AG04449 (cell line): ENCODE measurements around the gene CCDC169.

Source experiments
- CTCF ChIA-PET: fragments of 350-600 bp; formaldehyde crosslinking; extraction: SDS; loops from one replicate; lab custom pipeline; 2021; ENCODE audit warnings: antibody characterized with exemption; lab: Yijun Ruan, JAX
- POLR2A ChIA-PET: fragments of 400-600, 350-600 bp; formaldehyde crosslinking; extraction: SDS; loops from one replicate; lab custom pipeline; 2020; ENCODE audit warnings: antibody characterized with exemption, inconsistent platforms; lab: Yijun Ruan, JAX
- DNase-seq: peaks from one replicate; pipeline ENCODE4 v3.0.0-alpha.2; 2010; ENCODE audit warnings: low read depth, low spot score
- H3K4me3 ChIP-seq: 2 replicates; pipeline ENCODE4 v1.5.1; 2011; ENCODE audit warnings: low read depth, mild to moderate bottlenecking, control low read depth, low read length
- TF ChIP-seq, protein P1 (sequence below): IDR thresholded peaks from one replicate; pipeline ENCODE4 v1.5.1; 2011; ENCODE audit warnings: mild to moderate bottlenecking, moderate library complexity, low read length, control low read depth, inconsistent platforms; ENCODE audit not compliant: insufficient read depth; ENCODE audit errors: missing control alignments

CCDC169 gene

DNA sequence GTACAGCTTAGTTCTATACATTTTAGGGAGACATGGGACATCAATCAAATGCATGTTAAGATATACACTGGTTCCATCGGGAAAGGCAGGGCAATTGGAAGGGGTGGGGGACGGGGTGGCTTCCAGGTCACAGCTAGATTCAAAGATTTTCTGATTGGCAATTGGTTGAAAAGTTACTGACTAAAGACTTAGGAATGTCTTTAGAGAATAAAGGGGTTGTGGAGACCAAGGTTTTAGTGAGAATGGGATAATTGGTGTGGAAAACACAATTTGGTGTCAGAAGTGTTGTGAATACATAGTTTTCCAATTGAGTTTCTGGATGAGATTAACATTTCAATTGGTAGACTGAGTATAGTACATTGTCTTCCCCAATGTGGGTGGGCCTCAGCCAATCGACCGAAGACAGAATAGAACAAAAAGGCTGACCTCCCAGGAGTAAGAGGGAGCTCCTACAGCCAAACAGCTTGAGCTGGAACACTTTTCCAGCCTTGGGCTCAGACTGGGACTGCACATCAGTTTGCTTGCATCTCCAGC lies 988 bp upstream of the CCDC169 start:
- H3K4me3 ChIP-seq: no peak overlapping the region
- ChIA-PET CTCF (interaction anchor here (1.1 to 8.6 kb wide), 8 partner anchors 16 to 438 kb away, joined by 3 to 66 read pairs (median 5); no protein-coding TSS in a partner anchor), POLR2A (interaction anchor here (1.0 kb wide), 1 partner anchor 25 kb away, joined by 3 read pairs; no protein-coding TSS in a partner anchor)
- DNase-seq: no peak
- TF ChIP-seq, protein P1, sequence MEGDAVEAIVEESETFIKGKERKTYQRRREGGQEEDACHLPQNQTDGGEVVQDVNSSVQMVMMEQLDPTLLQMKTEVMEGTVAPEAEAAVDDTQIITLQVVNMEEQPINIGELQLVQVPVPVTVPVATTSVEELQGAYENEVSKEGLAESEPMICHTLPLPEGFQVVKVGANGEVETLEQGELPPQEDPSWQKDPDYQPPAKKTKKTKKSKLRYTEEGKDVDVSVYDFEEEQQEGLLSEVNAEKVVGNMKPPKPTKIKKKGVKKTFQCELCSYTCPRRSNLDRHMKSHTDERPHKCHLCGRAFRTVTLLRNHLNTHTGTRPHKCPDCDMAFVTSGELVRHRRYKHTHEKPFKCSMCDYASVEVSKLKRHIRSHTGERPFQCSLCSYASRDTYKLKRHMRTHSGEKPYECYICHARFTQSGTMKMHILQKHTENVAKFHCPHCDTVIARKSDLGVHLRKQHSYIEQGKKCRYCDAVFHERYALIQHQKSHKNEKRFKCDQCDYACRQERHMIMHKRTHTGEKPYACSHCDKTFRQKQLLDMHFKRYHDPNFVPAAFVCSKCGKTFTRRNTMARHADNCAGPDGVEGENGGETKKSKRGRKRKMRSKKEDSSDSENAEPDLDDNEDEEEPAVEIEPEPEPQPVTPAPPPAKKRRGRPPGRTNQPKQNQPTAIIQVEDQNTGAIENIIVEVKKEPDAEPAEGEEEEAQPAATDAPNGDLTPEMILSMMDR: no peak

DNA sequence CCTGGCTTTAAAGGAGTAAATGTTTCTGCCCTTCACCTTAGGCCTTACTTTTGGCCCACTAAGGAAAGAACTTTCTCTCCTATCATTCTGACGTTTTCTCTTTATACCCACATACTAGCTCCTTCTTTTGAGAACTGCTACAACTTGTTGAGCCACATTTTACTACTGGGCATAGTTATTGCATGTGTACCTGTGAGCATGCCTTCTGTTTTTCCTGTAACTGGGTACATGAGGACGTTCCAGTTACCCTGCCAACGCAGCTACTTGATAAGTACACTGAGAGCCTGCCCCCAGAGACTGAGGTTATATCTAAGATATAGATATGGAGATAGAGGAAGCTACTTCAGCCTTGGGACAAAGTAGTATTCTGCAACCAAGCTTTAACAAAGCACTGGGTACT lies 3.5 kb downstream of the CCDC169 start:
- H3K4me3 ChIP-seq: no peak overlapping the region
- TF ChIP-seq, protein P1: no peak
- POLR2A ChIA-PET: no interaction called here
- CTCF ChIA-PET: interaction anchor here (1.4 to 8.6 kb wide), 2 partner anchors 12 to 101 kb away, joined by 4 to 66 read pairs; no protein-coding TSS in a partner anchor
- no peak for DNase-seq

DNA sequence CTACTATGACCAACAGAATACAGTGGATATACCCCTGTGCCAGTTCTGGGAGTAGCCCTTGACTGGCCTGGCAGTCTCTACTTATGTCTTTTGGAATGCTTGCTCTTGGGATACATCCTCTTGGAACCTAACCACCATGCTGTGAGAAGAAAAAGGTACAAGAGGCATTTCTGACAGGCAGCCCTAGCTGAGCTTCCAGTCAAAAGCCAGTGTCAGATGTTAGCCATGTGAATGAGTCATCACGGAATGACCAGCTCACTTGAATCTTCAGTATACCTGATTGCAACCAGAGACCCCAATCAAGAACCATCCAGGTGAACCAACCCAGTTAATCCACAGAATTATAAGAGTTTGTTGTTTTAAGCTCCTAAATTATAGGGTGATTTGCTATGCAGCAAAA lies 4.1 kb downstream of the CCDC169 start:
- ChIA-PET CTCF (interaction anchor here (1.4 to 8.6 kb wide), 2 partner anchors 11 to 102 kb away, joined by 4 to 66 read pairs; no protein-coding TSS in a partner anchor), POLR2A (no interaction called here)
- TF ChIP-seq, protein P1: no peak
- no peak for DNase-seq
- no peak overlapping the region for H3K4me3 ChIP-seq

DNA sequence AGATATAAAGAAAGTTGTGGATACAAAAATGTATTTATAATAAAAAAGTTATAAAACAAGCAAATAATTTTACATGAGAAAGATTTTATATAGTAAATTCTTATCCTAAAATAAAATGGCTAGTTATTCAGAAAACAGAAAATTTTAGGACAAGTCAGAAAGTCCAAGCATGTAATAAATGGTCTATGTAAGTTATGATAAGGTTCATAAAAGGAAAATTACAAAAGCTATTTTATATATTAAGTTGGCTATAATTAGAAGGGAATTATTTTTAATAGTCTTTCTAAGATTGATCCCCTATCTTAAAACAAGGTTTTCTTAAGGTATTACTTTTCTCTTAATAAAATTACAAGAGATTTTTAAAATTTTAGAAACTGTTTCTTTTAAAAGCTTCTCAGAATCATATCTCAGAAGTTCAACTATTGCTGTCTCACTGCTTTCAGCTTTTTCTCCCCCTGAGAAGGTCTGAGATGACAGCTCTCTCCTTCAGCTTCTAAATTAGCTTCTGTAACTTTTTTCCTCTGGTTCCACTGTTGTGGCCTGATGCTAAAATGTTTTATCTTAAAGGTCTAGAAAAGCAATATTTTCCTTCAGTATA lies 8.7 kb downstream of the CCDC169 start:
- no peak for DNase-seq
- CTCF ChIA-PET: interaction anchor here (0.8 to 1.7 kb wide), 3 partner anchors 106 to 310 kb away, joined by 3 to 5 read pairs (median 4); no protein-coding TSS in a partner anchor
- POLR2A ChIA-PET: no interaction called here
- TF ChIP-seq, protein P1: no peak
- H3K4me3 ChIP-seq: no peak overlapping the region

DNA sequence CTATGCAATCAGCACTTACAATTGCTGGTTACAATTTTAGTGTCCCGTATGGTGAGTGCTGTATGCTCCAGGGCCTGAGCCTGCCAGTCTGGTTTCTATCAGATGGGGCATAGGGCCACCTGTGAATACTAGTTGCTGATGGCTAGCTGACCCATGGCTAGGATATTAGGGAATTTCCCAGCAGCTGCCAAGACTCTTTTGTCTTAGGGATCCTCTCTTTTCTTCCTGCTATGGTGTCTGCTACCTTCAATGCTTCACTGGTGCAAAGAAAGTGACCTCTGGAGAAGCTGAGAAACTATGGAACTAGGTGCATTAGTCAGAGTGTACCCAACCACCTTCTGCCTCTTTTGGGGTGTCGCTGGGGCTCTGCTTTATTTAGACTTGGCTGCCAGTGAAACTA lies 11.6 kb downstream of the CCDC169 start:
- no peak overlapping the region for H3K4me3 ChIP-seq
- ChIA-PET POLR2A (no interaction called here), CTCF (interaction anchor here (1.0 to 7.3 kb wide), 2 partner anchors 310 to 451 kb away, joined by 3 to 57 read pairs; no protein-coding TSS in a partner anchor)
- DNase-seq: no peak
- TF ChIP-seq, protein P1: no peak

DNA sequence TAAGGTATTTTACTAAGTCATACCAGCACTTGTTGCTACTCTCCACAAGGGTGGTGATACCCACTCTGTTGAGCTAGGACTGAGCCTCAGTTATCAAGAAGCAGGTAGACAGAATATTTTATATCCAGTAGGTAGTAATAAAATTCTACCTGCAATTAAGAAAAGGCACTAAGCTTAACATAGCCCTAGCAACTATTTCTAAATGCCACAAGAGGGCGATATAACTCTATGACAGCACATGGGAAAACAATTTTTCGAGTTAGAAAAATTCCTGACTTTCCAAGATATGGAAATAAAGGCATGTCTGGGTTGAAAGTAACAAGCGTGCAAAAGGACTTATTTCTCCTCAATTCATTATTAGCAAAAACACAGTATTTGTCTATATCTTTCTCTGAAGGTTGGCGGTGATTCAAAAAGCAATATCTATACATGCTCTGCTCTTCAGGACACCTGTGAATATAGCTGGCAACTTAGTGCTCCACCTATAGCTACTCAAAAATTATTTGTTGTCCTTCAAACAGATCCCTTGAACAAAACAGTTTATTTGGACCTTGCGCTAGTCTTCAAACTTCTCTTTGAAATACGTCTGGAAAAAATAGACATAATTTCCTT lies 14.7 kb downstream of the CCDC169 start:
- TF ChIP-seq, protein P1: peak; percentile 55
- POLR2A ChIA-PET: no interaction called here
- CTCF ChIA-PET: interaction anchor here (0.6 to 17.2 kb wide), 37 partner anchors 10 to 796 kb away, joined by 3 to 647 read pairs (median 5); partner anchors contain the start of genes CCDC169 and SPART
- DNase-seq: no peak
- H3K4me3 ChIP-seq: no peak overlapping the region
